ENCODE data around the gene SKI.

Gene SKI

GRCh38 chr1:2273401-2274090, 45.4 kb downstream of the SKI start:
- FAIRE-seq (no peak), DNase-seq (ENCODE audit: insufficient read length) (no peak)
- no peak for TF ChIP-seq TAF1 (IDR thresholded peaks at IDR 0.05; ENCODE audit: borderline replicate concordance, low read depth, low read length)
- no peak for TF ChIP-seq POLR2AphosphoS5 (IDR thresholded peaks at IDR 0.05; ENCODE audit: low read depth, low read length)
- TF ChIP-seq POLR2A (IDR thresholded peaks at IDR 0.05; ENCODE audit: low read depth, low read length), result no peak

DNA sequence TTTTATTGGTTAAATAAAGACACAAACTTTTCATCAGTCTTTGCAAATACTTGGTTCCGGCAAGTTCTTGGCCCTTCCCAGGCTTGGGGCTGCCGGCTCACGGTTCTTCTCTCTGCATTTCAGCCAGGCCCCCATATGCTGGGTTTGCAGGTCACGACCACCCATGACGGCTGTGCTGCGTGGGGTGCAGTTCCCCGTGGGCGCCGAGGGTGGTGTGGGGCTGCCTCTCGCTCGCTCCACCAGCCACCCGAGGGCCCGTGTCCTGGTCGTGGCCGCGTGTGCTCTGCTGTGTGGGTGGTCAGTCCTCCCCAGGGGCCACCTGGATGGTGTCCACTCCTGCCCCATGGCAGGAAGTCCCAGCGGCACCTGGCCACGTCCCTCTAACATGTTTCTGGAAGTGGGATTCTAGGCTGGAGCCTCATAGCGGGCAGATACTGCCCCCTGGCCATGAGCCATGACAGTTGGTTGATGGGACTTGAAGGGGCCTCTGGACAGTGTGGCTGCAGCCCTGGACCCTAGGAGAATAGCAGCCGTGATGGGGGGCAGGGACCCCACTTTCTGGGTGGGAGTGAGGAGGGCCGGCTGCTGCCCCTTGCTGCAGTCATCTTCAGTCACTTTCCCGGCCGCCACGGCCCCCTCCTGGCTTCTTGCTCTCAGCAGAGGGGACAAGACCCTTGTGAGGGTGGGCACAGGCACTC, 46.3 kb downstream of the SKI start:
- no peak for FAIRE-seq
- DNase-seq (ENCODE audit: insufficient read length), result no peak
- no peak for TF ChIP-seq TAF1 (IDR thresholded peaks at IDR 0.05; ENCODE audit: borderline replicate concordance, low read depth, low read length)
- no peak for TF ChIP-seq POLR2AphosphoS5 (IDR thresholded peaks at IDR 0.05; ENCODE audit: low read depth, low read length)
- TF ChIP-seq POLR2A (IDR thresholded peaks at IDR 0.05; ENCODE audit: low read depth, low read length), result no peak

- DNase-seq (ENCODE audit: insufficient read length), result no peak
- TF ChIP-seq POLR2A (IDR thresholded peaks at IDR 0.05; ENCODE audit: low read depth, low read length), result no peak
- no peak for TF ChIP-seq POLR2AphosphoS5 (IDR thresholded peaks at IDR 0.05; ENCODE audit: low read depth, low read length)
- no peak for TF ChIP-seq TAF1 (IDR thresholded peaks at IDR 0.05; ENCODE audit: borderline replicate concordance, low read depth, low read length)
- FAIRE-seq, result no peak
These were observed 46.9 kb downstream of the SKI start for GRCh38 chr1:2274929-2275475.

- FAIRE-seq (no peak), DNase-seq (ENCODE audit: insufficient read length) (no peak)
- TF ChIP-seq POLR2AphosphoS5 (IDR thresholded peaks at IDR 0.05; ENCODE audit: low read depth, low read length) (no peak), POLR2A (IDR thresholded peaks at IDR 0.05; ENCODE audit: low read depth, low read length) (no peak), TAF1 (IDR thresholded peaks at IDR 0.05; ENCODE audit: borderline replicate concordance, low read depth, low read length) (no peak)
These were observed 47.8 kb downstream of the SKI start for GRCh38 chr1:2275796-2276536.

GRCh38 chr1:2276803-2277580, 48.9 kb downstream of the SKI start:
- no peak for DNase-seq (ENCODE audit: insufficient read length)
- FAIRE-seq, result no peak
- TF ChIP-seq TAF1 (IDR thresholded peaks at IDR 0.05; ENCODE audit: borderline replicate concordance, low read depth, low read length), result no peak
- no peak for TF ChIP-seq POLR2A (IDR thresholded peaks at IDR 0.05; ENCODE audit: low read depth, low read length)
- TF ChIP-seq POLR2AphosphoS5 (IDR thresholded peaks at IDR 0.05; ENCODE audit: low read depth, low read length), result no peak

DNA sequence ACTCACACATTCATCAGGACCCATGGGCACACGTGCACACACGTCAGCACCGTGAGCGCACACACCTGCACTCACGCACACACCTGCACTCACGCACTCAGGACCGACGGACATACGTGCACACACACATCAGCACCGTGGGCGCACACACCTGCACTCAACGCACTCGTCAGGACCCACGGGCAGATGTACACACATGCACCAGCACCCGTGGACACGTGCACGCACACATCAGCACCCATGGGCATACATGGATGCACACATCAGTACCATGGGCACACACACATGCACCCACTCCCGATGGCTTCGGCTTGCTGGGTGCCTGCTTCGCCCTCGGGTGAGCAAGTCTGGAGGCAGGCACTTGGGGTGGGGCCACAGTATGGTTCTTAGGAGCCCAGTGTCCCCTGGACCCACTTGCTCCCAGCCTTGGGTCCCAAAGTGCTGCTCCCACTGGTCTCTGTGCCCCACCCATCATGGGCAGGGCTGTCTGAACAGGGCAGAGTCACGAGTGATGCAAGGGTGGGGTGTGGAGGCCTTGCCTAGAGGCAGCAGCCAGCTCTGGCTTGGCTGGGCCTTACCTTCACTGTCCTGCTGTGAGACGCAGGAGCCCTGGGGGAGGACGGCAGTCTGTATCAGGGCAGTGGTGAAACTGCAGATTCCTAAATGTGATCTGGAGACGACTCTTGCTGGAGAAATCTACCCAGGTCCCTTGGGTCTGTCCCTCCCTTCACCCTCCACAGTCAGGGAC, 49.8 kb downstream of the SKI start:
- DNase-seq (ENCODE audit: insufficient read length), result no peak
- TF ChIP-seq POLR2A (IDR thresholded peaks at IDR 0.05; ENCODE audit: low read depth, low read length) (no peak), POLR2AphosphoS5 (IDR thresholded peaks at IDR 0.05; ENCODE audit: low read depth, low read length) (no peak), TAF1 (IDR thresholded peaks at IDR 0.05; ENCODE audit: borderline replicate concordance, low read depth, low read length) (no peak)
- no peak for FAIRE-seq

GRCh38 chr1:2278591-2279209, 50.6 kb downstream of the SKI start:
- FAIRE-seq (no peak), DNase-seq (ENCODE audit: insufficient read length) (no peak)
- TF ChIP-seq POLR2AphosphoS5 (IDR thresholded peaks at IDR 0.05; ENCODE audit: low read depth, low read length), result no peak
- TF ChIP-seq TAF1 (IDR thresholded peaks at IDR 0.05; ENCODE audit: borderline replicate concordance, low read depth, low read length), result no peak
- no peak for TF ChIP-seq POLR2A (IDR thresholded peaks at IDR 0.05; ENCODE audit: low read depth, low read length)

DNA sequence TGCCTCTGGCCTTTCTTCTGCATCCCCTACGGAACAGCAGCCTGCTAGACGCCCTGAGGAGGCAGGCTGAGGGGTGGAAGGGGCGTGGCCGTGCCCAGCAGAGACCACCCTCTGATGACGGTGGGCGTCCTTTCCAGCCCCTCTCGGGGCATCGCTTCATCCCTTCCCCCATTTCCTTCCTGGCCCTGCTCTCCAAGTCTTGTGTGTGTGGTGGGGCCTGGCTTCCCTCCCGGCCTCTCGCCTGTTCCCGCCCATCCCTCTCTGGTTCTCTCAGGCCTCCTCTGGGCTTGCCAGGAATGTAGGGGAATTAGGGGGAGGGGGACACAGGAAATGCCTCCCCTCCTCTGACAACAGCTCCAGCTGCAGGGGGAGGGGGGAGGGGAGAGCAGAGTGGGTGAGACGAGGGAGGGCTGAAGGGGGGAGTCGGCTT, 51.1 kb downstream of the SKI start:
- FAIRE-seq, result no peak
- TF ChIP-seq POLR2AphosphoS5 (IDR thresholded peaks at IDR 0.05; ENCODE audit: low read depth, low read length) (no peak), TAF1 (IDR thresholded peaks at IDR 0.05; ENCODE audit: borderline replicate concordance, low read depth, low read length) (no peak), POLR2A (IDR thresholded peaks at IDR 0.05; ENCODE audit: low read depth, low read length) (no peak)
- DNase-seq (ENCODE audit: insufficient read length), result no peak

- FAIRE-seq (no peak), DNase-seq (ENCODE audit: insufficient read length) (no peak)
- TF ChIP-seq TAF1 (IDR thresholded peaks at IDR 0.05; ENCODE audit: borderline replicate concordance, low read depth, low read length), result no peak
- TF ChIP-seq POLR2A (IDR thresholded peaks at IDR 0.05; ENCODE audit: low read depth, low read length), result no peak
- TF ChIP-seq POLR2AphosphoS5 (IDR thresholded peaks at IDR 0.05; ENCODE audit: low read depth, low read length), result no peak
These were observed 51.7 kb downstream of the SKI start for GRCh38 chr1:2279817-2280216.

Measured in GM12892 (cell line).